VCaP (cell line): ENCODE results near the gene NRXN3.

ENCODE experiments used
- H3K27ac ChIP-seq: fragments of 450-650 bp; 2 replicates; pipeline ENCODE4 v1.5.1; 2017
- CTCF ChIP-seq: fragments of 450-650 bp; conservative IDR thresholded peaks from 2 replicates; pipeline ENCODE4 v1.5.1; 2017; ENCODE audit warnings: mild to moderate bottlenecking, moderate library complexity

The NRXN3 gene

GRCh38 chr14:78790271-78790670 lies 620.1 kb downstream of the NRXN3 start:
- no peak overlapping the region for H3K27ac ChIP-seq
- peak; percentile 38; the same call in 1 of the 2 replicates for TF ChIP-seq CTCF

GRCh38 chr14:78798757-78799156 lies 628.6 kb downstream of the NRXN3 start:
- no peak overlapping the region for H3K27ac ChIP-seq
- no peak for TF ChIP-seq CTCF

- no peak for TF ChIP-seq CTCF
Measured at GRCh38 chr14:78805570-78805969, 635.4 kb downstream of the NRXN3 start.

GRCh38 chr14:78823035-78823434 lies 652.9 kb downstream of the NRXN3 start:
- H3K27ac ChIP-seq = no peak overlapping the region
- TF ChIP-seq CTCF = no peak

More at GRCh38 chr14:78805570-78805969, 635.4 kb downstream of the NRXN3 start:
- H3K27ac ChIP-seq = no peak overlapping the region

- no peak for TF ChIP-seq CTCF
- no peak overlapping the region for H3K27ac ChIP-seq
Measured at GRCh38 chr14:78823516-78823915, 653.3 kb downstream of the NRXN3 start.

- no peak overlapping the region for H3K27ac ChIP-seq
- no peak for TF ChIP-seq CTCF
Measured at GRCh38 chr14:78829274-78829673, 659.1 kb downstream of the NRXN3 start.

- TF ChIP-seq CTCF = no peak
- H3K27ac ChIP-seq = no peak overlapping the region
Measured at GRCh38 chr14:78834766-78835451, 664.7 kb downstream of the NRXN3 start.
